H1 (cell line): ENCODE results near the gene NTN1. TPM values are rescaled to one million over a fixed set of nuclear protein-coding genes. Genes with fewer than 3 reads are reported as not detected.

Experiments
- FOSL1 ChIP-seq: IDR thresholded peaks from 2 replicates; pipeline ENCODE4 v1.6.1; 2011; ENCODE audit warnings: mild to moderate bottlenecking, low read depth, low read length, moderate library complexity; ENCODE audit not compliant: insufficient read depth
- KDM1A ChIP-seq: fragments of 200-600, 300-600 bp; sonication (generic); IDR thresholded peaks from 2 replicates; pipeline ENCODE4 v1.7.1; 2016; ENCODE audit warnings: mild to moderate bottlenecking, low read length, borderline replicate concordance
- MAX ChIP-seq: IDR thresholded peaks from 2 replicates; pipeline ENCODE4 v1.6.1; 2012; ENCODE audit warnings: inconsistent platforms
- RXRA ChIP-seq: IDR thresholded peaks from 2 replicates; pipeline ENCODE4 v1.6.1; 2011; ENCODE audit warnings: low read depth, mild to moderate bottlenecking, low read length, moderate library complexity; ENCODE audit not compliant: insufficient read depth
- SIN3A ChIP-seq, 2 experiments: IDR thresholded peaks in 1 of 2; conservative IDR thresholded peaks in 1 of 2; 2 replicates each; pipeline ENCODE4 v1.6.1; 2011 to 2012; ENCODE audit warnings: low read length in 2 of 2, improper control_type of control experiment in 1 of 2, low read depth in 1 of 2, mild to moderate bottlenecking in 1 of 2
- TEAD4 ChIP-seq: IDR thresholded peaks from 2 replicates; pipeline ENCODE4 v1.6.1; 2012; ENCODE audit warnings: low read depth, low read length, inconsistent platforms, mixed read lengths
- ZNF274 ChIP-seq: IDR thresholded peaks from 2 replicates; pipeline ENCODE4 v1.7.0; 2012; ENCODE audit warnings: low read length, borderline replicate concordance; ENCODE audit errors: extremely low read depth
- polyA plus RNA-seq, 7 experiments: library from polyadenylated mRNA; depleted of rRNA in 3 of 7; stranded (reverse) in 5 of 7; unstranded in 2 of 7; fragments of >200 nt in 5 of 7; fragments of 200-250 nt in 2 of 7; gene quantifications; 1 replicate in 5 of 7; 2 replicates in 1 of 7; 4 replicates in 1 of 7; pipeline versions ENCODE4 v1.2.1 to v1.2.3, GENCODE V29; 2011 to 2013; ENCODE audit warnings: missing spikeins in 2 of 7, mixed read lengths in 2 of 7
- total RNA-seq: library from RNA; stranded (reverse); fragmentation: NEBNext Ultra II Directional; extraction: Animal tissue kit (Norgen Biotek cat#: 25700); gene quantifications from 2 replicates; pipeline ENCODE4 v1.2.1, GENCODE V29; 2021

Gene NTN1
- total and polyA plus RNA-seq, 2 of the 8 experiments (the other 6 are each of a cell fraction or from before 2014, with no cell fraction given), result 2.0 to 2.3 TPM

- no peak for TF ChIP-seq ZNF274
- TF ChIP-seq RXRA, result no peak
- no peak for TF ChIP-seq KDM1A
- no peak for TF ChIP-seq TEAD4
- TF ChIP-seq FOSL1, result no peak
- no peak for TF ChIP-seq MAX
- TF ChIP-seq SIN3A (conservative IDR thresholded peaks at IDR 0.05 in 1 of 2, IDR thresholded peaks at IDR 0.05 in 1 of 2; ENCODE audit: low read depth in 1 of 2, low read length in 2 of 2), result no peak
Observed at GRCh38 chr17:9256361-9256750, 235.0 kb downstream of the NTN1 start (continued).
